AG09309 (cell line): ENCODE data around the gene USP47.

Experiments
- DNase-seq: peaks from one replicate; pipeline ENCODE4 v3.0.0-alpha.2; 2010; ENCODE audit warnings: low read depth
- H3K4me3 ChIP-seq: 2 replicates; pipeline ENCODE4 v1.5.1; 2011; ENCODE audit warnings: mild to moderate bottlenecking, low read depth, low read length, moderate library complexity; ENCODE audit not compliant: control insufficient read depth
- CTCF ChIP-seq: IDR thresholded peaks from 2 replicates; pipeline ENCODE4 v1.5.1; 2011; ENCODE audit warnings: mild to moderate bottlenecking, low read depth, low read length, inconsistent platforms; ENCODE audit not compliant: insufficient read depth, control insufficient read depth; ENCODE audit errors: missing control alignments

USP47 gene

GRCh38 chr11:11843211-11843621, 1.4 kb downstream of the USP47 start:
- DNase-seq, result peak; percentile 61
- TF ChIP-seq CTCF, result no peak
- peak overlapping the region; percentile 80 for H3K4me3 ChIP-seq

- TF ChIP-seq CTCF, result no peak
- peak overlapping the region; percentile 80; the same call in 1 of the 2 replicates for H3K4me3 ChIP-seq
- DNase-seq, result no peak
These were observed 1.9 kb downstream of the USP47 start for GRCh38 chr11:11843642-11844041.

GRCh38 chr11:11844272-11844671, 2.5 kb downstream of the USP47 start:
- H3K4me3 ChIP-seq, result no peak overlapping the region
- no peak for TF ChIP-seq CTCF
- no peak for DNase-seq

- no peak overlapping the region for H3K4me3 ChIP-seq
- TF ChIP-seq CTCF, result no peak
- DNase-seq, result no peak
These were observed 3.3 kb downstream of the USP47 start for GRCh38 chr11:11845071-11845470.

GRCh38 chr11:11845551-11845950, 3.8 kb downstream of the USP47 start:
- no peak for TF ChIP-seq CTCF
- DNase-seq, result no peak
- H3K4me3 ChIP-seq, result no peak overlapping the region

- no peak overlapping the region for H3K4me3 ChIP-seq
- TF ChIP-seq CTCF, result no peak
- DNase-seq, result no peak
These were observed 5.3 kb downstream of the USP47 start for GRCh38 chr11:11847082-11847481.
